HepG2 (cell line): Measurements from ENCODE around the gene CCND1. TPM values are rescaled to one million over a fixed set of nuclear protein-coding genes. Genes with fewer than 3 reads are reported as not detected.

ENCODE experiments used
- ATAD3A ChIP-seq: sonication (generic); formaldehyde crosslinking; IDR thresholded peaks from 2 replicates; pipeline ENCODE4 v1.4.0; 2020; ENCODE audit warnings: missing genetic modification reagents
- CREB1 ChIP-seq, 2 experiments: fragments of 450-650 bp in 1 of 2; IDR thresholded peaks; 2 replicates each; pipeline ENCODE4 v1.6.1; 2016 to 2017; ENCODE audit warnings: control low read depth in 1 of 2, mild to moderate bottlenecking in 1 of 2, missing compliant biosample characterization in 1 of 2, missing genetic modification characterization in 1 of 2
- ELF4 ChIP-seq: sonication (generic); formaldehyde crosslinking; IDR thresholded peaks from 2 replicates; pipeline ENCODE4 v1.5.0; 2020; ENCODE audit warnings: missing genetic modification reagents, mild to moderate bottlenecking, moderate library complexity, borderline replicate concordance
- GZF1 ChIP-seq: sonication (generic); formaldehyde crosslinking; IDR thresholded peaks from 2 replicates; pipeline ENCODE4 v1.5.1; 2020; ENCODE audit warnings: mild to moderate bottlenecking, missing genetic modification reagents
- KLF16 ChIP-seq, 2 experiments: sonication (generic) in 1 of 2; formaldehyde crosslinking in 1 of 2; IDR thresholded peaks; 2 replicates each; pipeline versions ENCODE4 v1.6.1 to v1.8.0; 2016 to 2023; ENCODE audit warnings: missing genetic modification reagents in 2 of 2, missing compliant biosample characterization in 1 of 2
- KMT2A ChIP-seq: sonication (generic); formaldehyde crosslinking; IDR thresholded peaks from 2 replicates; pipeline ENCODE4 v1.4.0; 2020; ENCODE audit warnings: missing genetic modification reagents
- MLX ChIP-seq: IDR thresholded peaks from 2 replicates; pipeline ENCODE4 v1.6.1; 2016
- MTA3 ChIP-seq: sonication (generic); formaldehyde crosslinking; IDR thresholded peaks from 2 replicates; pipeline ENCODE4 v1.4.0; 2020; ENCODE audit warnings: missing genetic modification reagents
- MTF2 ChIP-seq: sonication (generic); formaldehyde crosslinking; IDR thresholded peaks from 2 replicates; pipeline ENCODE4 v1.5.0; 2020; ENCODE audit warnings: missing genetic modification reagents, borderline replicate concordance
- NCOA5 ChIP-seq: sonication (generic); formaldehyde crosslinking; IDR thresholded peaks from 2 replicates; pipeline ENCODE4 v1.4.0; 2020; ENCODE audit warnings: missing genetic modification reagents
- NFE2L2 ChIP-seq: fragments of 150-350 bp; IDR thresholded peaks from 2 replicates; pipeline ENCODE4 v1.6.1; 2014; ENCODE audit warnings: low read length
- PCBP1 ChIP-seq: fragments of 200-400 bp; formaldehyde crosslinking; IDR thresholded peaks from 2 replicates; pipeline ENCODE4 v1.6.1; 2017; ENCODE audit warnings: mild to moderate bottlenecking, low read depth, low read length, borderline replicate concordance
- REXO4 ChIP-seq: sonication (generic); formaldehyde crosslinking; IDR thresholded peaks from 2 replicates; pipeline ENCODE4 v1.8.0; 2022; ENCODE audit warnings: missing genetic modification reagents, mild to moderate bottlenecking, borderline replicate concordance
- SIX1 ChIP-seq: sonication (generic); formaldehyde crosslinking; IDR thresholded peaks from 2 replicates; pipeline ENCODE4 v1.4.0; 2020; ENCODE audit warnings: missing genetic modification reagents, borderline replicate concordance
- SMARCE1 ChIP-seq: fragments of 450-650 bp; IDR thresholded peaks from 2 replicates; pipeline ENCODE4 v1.6.1; 2017; ENCODE audit warnings: borderline replicate concordance
- TBX2 ChIP-seq: sonication (generic); formaldehyde crosslinking; IDR thresholded peaks from 2 replicates; pipeline ENCODE4 v1.5.0; 2020; ENCODE audit warnings: missing genetic modification reagents, mild to moderate bottlenecking, borderline replicate concordance
- THAP9 ChIP-seq: sonication (generic); formaldehyde crosslinking; IDR thresholded peaks from 2 replicates; pipeline ENCODE4; 2020; ENCODE audit warnings: missing genetic modification reagents, mild to moderate bottlenecking, borderline replicate concordance
- ZFY ChIP-seq: sonication (generic); formaldehyde crosslinking; IDR thresholded peaks from 2 replicates; pipeline ENCODE4 v1.4.0; 2020; ENCODE audit warnings: missing genetic modification reagents
- ZMAT3 ChIP-seq: sonication (generic); formaldehyde crosslinking; conservative IDR thresholded peaks from 2 replicates; pipeline ENCODE4 v1.7.0; 2021; ENCODE audit warnings: missing genetic modification reagents
- ZNF124 ChIP-seq: sonication (generic); formaldehyde crosslinking; IDR thresholded peaks from 2 replicates; pipeline ENCODE4 v1.4.0; 2020; ENCODE audit warnings: missing genetic modification reagents
- ZNF18 ChIP-seq: sonication (generic); formaldehyde crosslinking; IDR thresholded peaks from 2 replicates; pipeline ENCODE4 v1.8.0; 2022; ENCODE audit warnings: mild to moderate bottlenecking, missing genetic modification reagents; ENCODE audit not compliant: insufficient replicate concordance
- ZNF256 ChIP-seq: sonication (generic); formaldehyde crosslinking; conservative IDR thresholded peaks from 2 replicates; pipeline ENCODE4 v1.4.0; 2020; ENCODE audit warnings: missing genetic modification reagents
- ZNF563 ChIP-seq: sonication (generic); formaldehyde crosslinking; IDR thresholded peaks from 2 replicates; pipeline ENCODE4 v1.8.0; 2022; ENCODE audit warnings: mild to moderate bottlenecking, moderate library complexity, missing genetic modification reagents
- ZNF777 ChIP-seq: sonication (generic); formaldehyde crosslinking; IDR thresholded peaks from 2 replicates; pipeline ENCODE4 v1.4.0; 2020; ENCODE audit warnings: missing genetic modification reagents
- ZSCAN25 ChIP-seq: sonication (generic); formaldehyde crosslinking; IDR thresholded peaks from 2 replicates; pipeline ENCODE4 v1.8.0; 2022; ENCODE audit warnings: mild to moderate bottlenecking, missing genetic modification reagents
- polyA plus RNA-seq, 8 experiments: library from polyadenylated mRNA; depleted of rRNA in 3 of 8; stranded (reverse) in 7 of 8; unstranded in 1 of 8; fragments of >200 nt; fragmentation: Illumina TruSeq in 4 of 8; extraction: Trizol in 4 of 8; gene quantifications; 2 replicates each; pipeline versions ENCODE4 v1.2.1 to v1.2.3, GENCODE V29; 2011 to 2016; ENCODE audit warnings: low read depth in 4 of 8, missing spikeins in 1 of 8, mixed read lengths in 1 of 8; ENCODE audit not compliant: insufficient read depth in 1 of 8
- total RNA-seq, 5 experiments: library from RNA; depleted of rRNA; stranded (reverse); fragments of >200 nt; fragmentation: Illumina TruSeq; extraction: Trizol; gene quantifications; 2 replicates each; pipeline ENCODE4 v1.2.3, GENCODE V29; 2016; ENCODE audit warnings: low read depth in 1 of 5
- TF ChIP-seq, protein P1 (sequence below): sonication (generic); formaldehyde crosslinking; IDR thresholded peaks from 2 replicates; pipeline ENCODE4 v1.8.1; 2023; ENCODE audit warnings: missing genetic modification reagents, mild to moderate bottlenecking, borderline replicate concordance

Gene CCND1
- total and polyA plus RNA-seq, 2 of the 13 experiments (the other 11 are each of a cell fraction or from before 2014, with no cell fraction given), result 107 to 136 TPM

DNA sequence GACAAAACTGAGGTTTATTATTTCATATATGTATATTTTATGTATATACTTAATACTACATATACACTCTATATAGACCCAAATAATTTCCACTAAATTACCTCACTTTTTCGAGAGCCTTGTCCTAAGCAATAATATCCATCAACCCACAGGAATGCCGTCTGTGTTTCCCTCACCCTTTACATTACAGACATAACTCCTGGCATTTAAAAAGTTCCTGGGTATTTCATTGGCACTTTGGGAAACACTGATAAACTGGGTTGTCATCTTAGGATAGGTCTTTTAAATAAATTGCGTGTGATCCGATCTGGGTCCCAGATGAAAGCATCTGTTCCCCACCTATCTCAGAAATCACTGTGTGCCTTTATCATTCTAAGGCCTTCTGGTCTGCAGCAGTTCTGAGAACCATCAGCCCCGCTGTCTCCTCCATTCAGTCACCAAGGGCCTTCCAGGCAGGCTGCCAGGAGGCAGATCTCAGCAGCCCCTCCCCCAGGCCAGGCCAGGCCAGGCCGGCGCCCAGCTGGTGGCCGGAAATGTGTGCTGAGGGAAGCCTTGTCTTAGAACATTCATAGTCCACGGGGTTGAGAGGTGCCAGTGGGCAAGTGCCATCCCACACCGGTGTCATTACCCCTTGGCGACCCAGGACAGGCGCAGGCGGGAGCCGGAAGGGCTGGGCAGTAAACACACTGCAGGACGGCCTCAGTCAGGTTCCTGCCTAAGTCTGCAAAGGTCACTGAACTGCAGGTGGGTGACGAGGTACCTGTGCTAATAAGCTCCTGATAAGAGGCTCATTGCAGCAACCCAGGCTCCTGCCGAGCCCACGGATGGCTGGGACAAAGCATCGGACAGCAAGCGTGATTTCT lies 59.6 kb downstream of the CCND1 start (continued):
- no peak for TF ChIP-seq ZNF18 (CRISPR knock-in tag)
- no peak for TF ChIP-seq KMT2A
- no peak for TF ChIP-seq ZNF256
- no peak for TF ChIP-seq THAP9 (CRISPR knock-in tag)
- TF ChIP-seq ZNF124 (CRISPR knock-in tag), result no peak
- 0 out of 2 replicates have a peak, but pooled peaks have one; percentile 9 for TF ChIP-seq SIX1 (CRISPR knock-in tag)
- 0 out of 4 replicates have a peak, but pooled peaks of 1 of the 2 experiments have one; percentile 51 for TF ChIP-seq KLF16 (CRISPR knock-in tag; IDR thresholded peaks at IDR 0.05)
- no peak for TF ChIP-seq ELF4 (CRISPR knock-in tag)
- TF ChIP-seq PCBP1, result no peak
- peak; percentile 65; the same call in 1 of the 2 replicates for TF ChIP-seq ZFY (CRISPR knock-in tag)
- TF ChIP-seq MTA3 (CRISPR knock-in tag), result no peak
- TF ChIP-seq ATAD3A (CRISPR knock-in tag), result no peak
- no peak for TF ChIP-seq NFE2L2
- peak; percentile 73; the same call in 1 of the 2 replicates for TF ChIP-seq TBX2
- TF ChIP-seq ZSCAN25 (CRISPR knock-in tag), result no peak
- no peak for TF ChIP-seq MLX
- no peak for TF ChIP-seq NCOA5 (CRISPR knock-in tag)
- TF ChIP-seq REXO4, result no peak
- 0 out of 2 replicates have a peak, but pooled peaks have one; percentile 27 for TF ChIP-seq ZNF563 (CRISPR knock-in tag)
- TF ChIP-seq CREB1 (IDR thresholded peaks at IDR 0.05), result no peak
- TF ChIP-seq CREB1 (CRISPR knock-in tag; IDR thresholded peaks at IDR 0.05), result peak; percentile 61; the same call in 1 of the 2 replicates
- TF ChIP-seq, protein P1, sequence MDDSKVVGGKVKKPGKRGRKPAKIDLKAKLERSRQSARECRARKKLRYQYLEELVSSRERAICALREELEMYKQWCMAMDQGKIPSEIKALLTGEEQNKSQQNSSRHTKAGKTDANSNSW (CRISPR knock-in tag), result no peak
- TF ChIP-seq MTF2 (CRISPR knock-in tag), result no peak
- TF ChIP-seq ZNF777 (CRISPR knock-in tag), result no peak
- TF ChIP-seq GZF1 (CRISPR knock-in tag), result no peak
- TF ChIP-seq SMARCE1, result no peak
- TF ChIP-seq ZMAT3 (CRISPR knock-in tag), result no peak
